ENCODE results near the gene KIAA1328.

The KIAA1328 gene

GRCh38 chr18:36977121-36977520 lies 148.2 kb downstream of the KIAA1328 start:
- H3K36me3 ChIP-seq, result no peaks in the 10 kb centered on the region
- H3K4me3 ChIP-seq (ENCODE audit: low read depth, low read length), result no peak overlapping the region
- no peak for DNase-seq
- no peaks in the 10 kb centered on the region for H3K9me3 ChIP-seq
- TF ChIP-seq CTCF (IDR thresholded peaks at IDR 0.05; ENCODE audit: low read depth, low read length), result no peak
- H3K4me1 ChIP-seq, result no peaks in the 10 kb centered on the region
- H3K27me3 ChIP-seq, result no peaks in the 10 kb centered on the region

DNA sequence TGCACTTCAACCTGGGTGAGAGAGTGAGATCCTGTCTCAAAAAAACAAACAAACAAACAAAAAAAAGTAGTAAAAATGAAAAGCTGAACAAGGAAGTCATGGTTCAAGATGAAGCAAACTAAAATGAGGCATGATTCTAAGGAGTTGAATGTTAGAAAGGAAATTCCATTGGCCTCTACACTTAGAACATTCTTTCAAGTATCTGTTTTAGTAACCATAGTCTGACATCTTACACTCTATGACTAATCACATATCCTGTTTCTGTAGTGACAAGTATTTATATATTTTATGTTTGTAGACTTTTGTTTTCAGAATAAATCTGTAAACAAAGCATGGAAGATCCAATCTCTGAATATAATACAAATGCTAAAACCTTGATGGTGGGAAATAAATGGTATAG lies 164.1 kb downstream of the KIAA1328 start:
- H3K36me3 ChIP-seq, result no peaks in the 10 kb centered on the region
- no peak for DNase-seq
- H3K4me1 ChIP-seq, result no peaks in the 10 kb centered on the region
- no peak overlapping the region for H3K4me3 ChIP-seq (ENCODE audit: low read depth, low read length)
- H3K9me3 ChIP-seq, result no peaks in the 10 kb centered on the region
- TF ChIP-seq CTCF (IDR thresholded peaks at IDR 0.05; ENCODE audit: low read depth, low read length), result no peak
- no peaks in the 10 kb centered on the region for H3K27me3 ChIP-seq

DNA sequence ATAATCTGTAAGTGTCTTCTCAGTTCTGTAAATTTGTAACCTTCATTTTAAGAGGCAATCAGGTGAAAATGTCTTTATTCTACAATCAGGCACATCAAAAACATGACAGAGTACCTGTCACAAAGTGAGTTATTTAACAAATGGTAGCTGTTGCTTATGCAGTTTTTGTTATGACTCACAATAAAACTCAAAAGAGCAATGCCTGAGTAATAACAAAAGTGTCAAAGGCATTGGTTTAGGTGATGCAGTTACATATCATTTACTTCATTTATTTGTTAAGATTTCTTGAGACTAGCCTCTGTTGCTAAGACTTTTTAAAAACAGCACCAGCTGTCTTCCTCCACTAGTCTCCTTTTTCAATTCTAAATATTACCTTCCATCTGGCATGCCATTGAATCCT lies 177.8 kb downstream of the KIAA1328 start:
- no peaks in the 10 kb centered on the region for H3K27me3 ChIP-seq
- no peak overlapping the region for H3K4me3 ChIP-seq (ENCODE audit: low read depth, low read length)
- no peaks in the 10 kb centered on the region for H3K36me3 ChIP-seq
- H3K4me1 ChIP-seq, result no peaks in the 10 kb centered on the region
- DNase-seq, result no peak
- no peak for TF ChIP-seq CTCF (IDR thresholded peaks at IDR 0.05; ENCODE audit: low read depth, low read length)
- H3K9me3 ChIP-seq, result no peaks in the 10 kb centered on the region

DNA sequence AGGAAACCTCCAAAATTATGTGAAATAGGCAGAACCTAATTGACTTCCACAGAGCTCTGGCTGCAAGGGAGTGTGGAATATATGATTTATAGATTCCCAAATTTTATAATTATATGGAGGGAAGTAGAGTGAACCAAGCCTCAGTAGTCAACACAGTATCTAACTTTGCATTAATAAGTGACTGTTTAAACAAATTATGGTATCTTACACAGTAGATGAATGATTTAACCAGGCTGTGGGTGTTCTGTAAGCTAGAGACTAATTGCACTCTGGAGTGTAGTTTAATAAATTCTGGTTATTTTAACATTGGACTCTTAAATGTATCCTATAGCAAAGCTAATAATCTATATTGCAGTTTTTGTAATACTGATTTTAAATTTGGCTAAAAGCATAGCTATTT lies 183.5 kb downstream of the KIAA1328 start:
- no peak for TF ChIP-seq CTCF (IDR thresholded peaks at IDR 0.05; ENCODE audit: low read depth, low read length)
- no peaks in the 10 kb centered on the region for H3K4me1 ChIP-seq

DNA sequence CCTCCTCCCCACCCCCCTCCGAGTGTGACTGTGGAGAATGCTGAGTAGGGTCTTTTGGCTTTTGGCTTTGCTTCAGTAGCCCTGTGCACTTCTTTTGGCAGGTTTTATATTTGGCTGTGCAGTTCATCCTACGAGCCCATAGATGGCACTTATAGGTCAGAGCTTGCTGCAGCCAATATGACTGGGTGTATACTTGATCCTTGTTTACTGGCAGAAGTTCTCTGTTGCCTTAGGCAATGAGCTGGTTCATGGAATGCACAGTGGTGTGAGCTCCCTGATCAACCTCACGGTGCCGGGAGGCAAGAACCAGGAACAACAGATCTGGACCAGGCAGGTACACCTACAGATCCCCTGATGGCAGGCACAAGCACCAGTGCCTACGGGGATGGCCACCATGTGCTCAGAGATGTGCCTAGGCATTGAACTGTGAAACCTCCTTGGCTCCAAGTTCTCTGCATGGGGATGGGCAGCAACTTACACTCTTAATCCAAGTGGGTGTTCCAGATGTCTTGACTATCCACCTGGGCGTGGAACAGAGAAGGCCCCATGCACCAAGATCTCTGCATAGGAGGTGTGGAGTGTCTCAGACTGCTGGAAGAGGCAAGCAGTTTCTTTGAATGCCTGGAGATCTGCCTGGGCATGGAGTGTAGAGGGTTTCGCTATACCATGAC lies 190.4 kb downstream of the KIAA1328 start:
- Histone ChIP-seq H3K27me3 (no peaks in the 10 kb centered on the region), H3K36me3 (no peaks in the 10 kb centered on the region), H3K4me3 (ENCODE audit: low read depth, low read length) (no peak overlapping the region), H3K4me1 (no peaks in the 10 kb centered on the region), H3K9me3 (no peaks in the 10 kb centered on the region)
- DNase-seq, result peak; percentile 7
- peak; percentile 47 for TF ChIP-seq CTCF (IDR thresholded peaks at IDR 0.05; ENCODE audit: low read depth, low read length)

More for the DNA sequence above, 183.5 kb downstream of the KIAA1328 start:
- DNase-seq, result no peak
- Histone ChIP-seq H3K4me3 (ENCODE audit: low read depth, low read length) (no peak overlapping the region), H3K9me3 (no peaks in the 10 kb centered on the region), H3K27me3 (no peaks in the 10 kb centered on the region), H3K36me3 (no peaks in the 10 kb centered on the region)

- H3K9me3 ChIP-seq, result no peaks in the 10 kb centered on the region
- DNase-seq, result no peak
- H3K4me3 ChIP-seq (ENCODE audit: low read depth, low read length), result no peak overlapping the region
- TF ChIP-seq CTCF (IDR thresholded peaks at IDR 0.05; ENCODE audit: low read depth, low read length), result no peak
- H3K4me1 ChIP-seq, result no peaks in the 10 kb centered on the region
- no peaks in the 10 kb centered on the region for H3K36me3 ChIP-seq
- no peaks in the 10 kb centered on the region for H3K27me3 ChIP-seq
Observed at GRCh38 chr18:37033419-37033818, 204.5 kb downstream of the KIAA1328 start.

Data from BE2C (cell line).